Neural progenitor cell (in vitro differentiated cells): Measurements from ENCODE around the gene PRDM10.

Source experiments
- CTCF ChIP-seq: fragments of 200-600 bp; sonication (generic); IDR thresholded peaks from 2 replicates; pipeline ENCODE4 v1.5.1; 2017; ENCODE audit warnings: antibody characterized with exemption, mild to moderate bottlenecking
- EZH2phosphoT487 ChIP-seq: fragments of 200-600 bp; sonication (generic); IDR thresholded peaks from 2 replicates; pipeline ENCODE4 v1.6.1; 2017; ENCODE audit warnings: antibody characterized with exemption

GRCh38 chr11:129937592-129938238 is 64.9 kb downstream of the PRDM10 start:
- TF ChIP-seq CTCF (no peak), EZH2phosphoT487 (no peak)
